K562 (cell line): ENCODE results near the gene DBNL. TPM values are rescaled to one million over a fixed set of nuclear protein-coding genes. Genes with fewer than 3 reads are reported as not detected.

ENCODE experiments used
- ATAC-seq: fragments of 200-7000 bp; cut with Tn5 transposase; 3 replicates; pipeline ENCODE4 v1.9.1; 2020; ENCODE audit warnings: moderate library complexity
- BruUV-seq: library from RNA; stranded (reverse); fragments of 400-500 nt; replicated peaks from 2 replicates; lab custom pipeline; 2021; lab: Mats Ljungman, UMichigan
- CTCF ChIA-PET: fragments of 300-600 bp; formaldehyde crosslinking; extraction: SDS; loops from one replicate; lab custom pipeline; 2021; ENCODE audit warnings: low intra/inter-chr PET ratio; lab: Yijun Ruan, JAX
- POLR2A ChIA-PET: fragments of 300-600, 350-650 bp; sonication (Branson Sonifier 250); formaldehyde crosslinking; extraction: SDS; loops from one replicate; lab custom pipeline; 2021; ENCODE audit warnings: antibody characterized with exemption, inconsistent platforms; lab: Yijun Ruan, JAX
- DNase-seq, 4 experiments: peaks; one replicate each; pipeline versions ENCODE4 v3.0.0 to v3.0.0-alpha.2; 2011 to 2018; ENCODE audit warnings: low spot score in 3 of 4, mixed read lengths in 3 of 4; ENCODE audit errors: extremely low read depth in 1 of 4
- FAIRE-seq: peaks from 2 replicates; lab custom pipeline; 2011; peaks lifted over from hg19 to GRCh38; lab: Jason Lieb, UNC
- H2AFZ ChIP-seq: 2 replicates; pipeline ENCODE4 v1.6.0; 2011; ENCODE audit warnings: low read depth, low read length, control low read depth, inconsistent platforms
- H3K27ac ChIP-seq: fragments of 200-600 bp; 3 replicates; pipeline ENCODE4 v1.8.0; 2011; ENCODE audit warnings: low read depth, mild to moderate bottlenecking, control low read depth, inconsistent platforms, low read length, moderate library complexity, mixed read lengths; ENCODE audit errors: extremely low read depth
- H3K27me3 ChIP-seq, 2 experiments: fragments of 300-600 bp in 1 of 2; 2 replicates in 1 of 2; 3 replicates in 1 of 2; pipeline versions ENCODE4 v1.6.0 to v1.8.0; 2011; ENCODE audit warnings: inconsistent platforms in 2 of 2, low read length in 2 of 2, mild to moderate bottlenecking in 1 of 2, mixed read lengths in 1 of 2, moderate library complexity in 1 of 2; ENCODE audit not compliant: control insufficient read depth in 2 of 2, insufficient read depth in 2 of 2
- H3K36me3 ChIP-seq: fragments of 300-600 bp; 3 replicates; pipeline ENCODE4 v1.8.0; 2011; ENCODE audit warnings: mild to moderate bottlenecking, low read length, inconsistent platforms; ENCODE audit not compliant: control insufficient read depth, insufficient read depth
- H3K4me1 ChIP-seq, 2 experiments: fragments of 200-600 bp in 1 of 2; replicated peaks in 1 of 2; 2 replicates in 1 of 2; 3 replicates in 1 of 2; pipeline versions ENCODE4 v1.5.1 to v1.8.0; 2011; ENCODE audit warnings: inconsistent platforms in 2 of 2, low read length in 2 of 2, mild to moderate bottlenecking in 1 of 2, mixed read lengths in 1 of 2, moderate library complexity in 1 of 2; ENCODE audit not compliant: control insufficient read depth in 2 of 2, insufficient read depth in 2 of 2
- H3K4me2 ChIP-seq: 2 replicates; pipeline ENCODE4 v1.6.1; 2011; ENCODE audit warnings: low read length, control low read depth, inconsistent platforms, mixed read lengths; ENCODE audit not compliant: insufficient read depth
- H3K4me3 ChIP-seq: fragments of 200-600 bp; sonication (generic), shearing (Covaris generic); 2 replicates; pipeline ENCODE4 v1.5.1; 2016; ENCODE audit warnings: control low read depth, inconsistent platforms
- H3K79me2 ChIP-seq: fragments of 200-600 bp; 3 replicates; pipeline ENCODE4 v1.8.0; 2011; ENCODE audit warnings: low read length, inconsistent platforms; ENCODE audit not compliant: control insufficient read depth, insufficient read depth
- H3K9ac ChIP-seq, 2 experiments: 2 replicates each; pipeline versions ENCODE4 v1.6.0 to v1.6.1; 2011; ENCODE audit warnings: low read depth in 2 of 2, low read length in 2 of 2, control low read depth in 1 of 2, inconsistent platforms in 1 of 2, mild to moderate bottlenecking in 1 of 2, mixed read lengths in 1 of 2; ENCODE audit not compliant: insufficient read depth in 1 of 2
- H3K9me1 ChIP-seq: one replicate; pipeline ENCODE4 v1.6.0; 2011; ENCODE audit warnings: inconsistent platforms, mild to moderate bottlenecking, low read length, moderate library complexity; ENCODE audit not compliant: control insufficient read depth, insufficient read depth
- H3K9me3 ChIP-seq: replicated peaks from 2 replicates; pipeline ENCODE4 v1.5.1; 2011; ENCODE audit warnings: low read depth, low read length, inconsistent platforms; ENCODE audit not compliant: control insufficient read depth, insufficient read depth
- H4K20me1 ChIP-seq: replicated peaks from 2 replicates; pipeline ENCODE4 v1.6.1; 2011; ENCODE audit warnings: low read length, inconsistent platforms, mixed read lengths; ENCODE audit not compliant: control insufficient read depth, insufficient read depth
- ETV5 ChIP-seq: sonication (generic); formaldehyde crosslinking; IDR thresholded peaks from 2 replicates; pipeline ENCODE4 v1.4.0; 2020; ENCODE audit warnings: low read depth, mild to moderate bottlenecking, missing genetic modification reagents
- KDM1A ChIP-seq, 2 experiments: fragments of 450-650 bp; IDR thresholded peaks; 2 replicates each; pipeline ENCODE4 v1.6.1; 2016; ENCODE audit warnings: mild to moderate bottlenecking in 2 of 2
- NBN ChIP-seq: fragments of 450-650 bp; IDR thresholded peaks from 2 replicates; pipeline ENCODE4 v1.6.1; 2016; ENCODE audit warnings: low read depth, mild to moderate bottlenecking
- POU5F1 ChIP-seq: fragments of 150-350 bp; IDR thresholded peaks from 2 replicates; pipeline ENCODE4 v1.6.1; 2014; ENCODE audit warnings: borderline replicate concordance, low read length, low read depth, mild to moderate bottlenecking; ENCODE audit not compliant: partially characterized antibody
- SNRNP70 ChIP-seq: fragments of 200-400 bp; formaldehyde crosslinking; optimal IDR thresholded peaks from 2 replicates; pipeline ENCODE3; 2017; ENCODE audit warnings: low read depth, low read length
- ZNF354B ChIP-seq: fragments of 250-450 bp; sonication (Bioruptor Pico); IDR thresholded peaks from 2 replicates; pipeline ENCODE4 v1.4.0; 2020
- ZNF707 ChIP-seq: fragments of 250-450 bp; sonication (Bioruptor Pico); conservative IDR thresholded peaks from 2 replicates; pipeline ENCODE4 v1.8.0; 2022; ENCODE audit warnings: inconsistent platforms, mild to moderate bottlenecking, moderate library complexity
- WGBS: fragments of 100-300 bp; shearing (Covaris generic); methylation state at CpG from one replicate; pipeline ENCODE4 v1.1.6; 2016; ENCODE audit warnings: low coverage, mixed read lengths; ENCODE audit not compliant: insufficient coverage; ENCODE audit errors: missing lambda C conversion rate; 5-methylcytosine and 5-hydroxymethylcytosine counted together
- in situ Hi-C: fragments of 300-500 bp; cut with MboI; formaldehyde crosslinking; loops from 4 replicates; pipeline ENCODE4 v1.15.0; 2018; ENCODE audit warnings: inconsistent platforms, mixed read lengths
- intact Hi-C: fragments of 100-400 bp; cut with micrococcal nuclease; formaldehyde crosslinking; loops from 2 replicates; pipeline ENCODE4 v1.14.2; 2022
- polyA plus RNA-seq, 8 experiments: library from polyadenylated mRNA; depleted of rRNA in 4 of 8; stranded (reverse) in 5 of 8; unstranded in 3 of 8; fragments of >200 nt; fragmentation: Nextera tagmentation in 2 of 8; fragmentation: Illumina TruSeq in 1 of 8; extraction: Ambion mirVana in 2 of 8; extraction: Trizol in 1 of 8; gene quantifications; 2 replicates each; pipeline versions ENCODE4 v1.2.1 to v1.2.3, GENCODE V29; 2011 to 2014; ENCODE audit warnings: inconsistent platforms in 1 of 8, missing spikeins in 1 of 8
- total RNA-seq, 7 experiments: library from RNA; depleted of rRNA in 6 of 7; stranded (reverse); fragments of >200 nt in 6 of 7; fragmentation: Illumina TruSeq in 2 of 7; extraction: Trizol in 2 of 7; gene quantifications; 2 replicates each; pipeline versions ENCODE4 v1.2.1 to v1.2.3, GENCODE V29; 2011 to 2021; ENCODE audit warnings: low replicate concordance in 1 of 7
- TF ChIP-seq, protein P1 (sequence below): fragments of 250-450 bp; sonication (Bioruptor Pico); IDR thresholded peaks from 2 replicates; pipeline ENCODE4 v1.5.0; 2021
- TF ChIP-seq, protein P2 (sequence below): fragments of 450-650 bp; IDR thresholded peaks from 2 replicates; pipeline ENCODE4 v1.7.1; 2018; ENCODE audit warnings: mild to moderate bottlenecking, low read depth; ENCODE audit not compliant: partially characterized antibody
- TF ChIP-seq, protein P3 (sequence below): fragments of 450-650 bp; IDR thresholded peaks from 2 replicates; pipeline ENCODE4 v1.7.0; 2016; ENCODE audit warnings: borderline replicate concordance

DBNL gene
- total and polyA plus RNA-seq, 9 of the 15 experiments (the other 6 are each of a cell fraction or from before 2014, with no cell fraction given) = 1.9 to 65.1 (median 38.9) TPM

DNA sequence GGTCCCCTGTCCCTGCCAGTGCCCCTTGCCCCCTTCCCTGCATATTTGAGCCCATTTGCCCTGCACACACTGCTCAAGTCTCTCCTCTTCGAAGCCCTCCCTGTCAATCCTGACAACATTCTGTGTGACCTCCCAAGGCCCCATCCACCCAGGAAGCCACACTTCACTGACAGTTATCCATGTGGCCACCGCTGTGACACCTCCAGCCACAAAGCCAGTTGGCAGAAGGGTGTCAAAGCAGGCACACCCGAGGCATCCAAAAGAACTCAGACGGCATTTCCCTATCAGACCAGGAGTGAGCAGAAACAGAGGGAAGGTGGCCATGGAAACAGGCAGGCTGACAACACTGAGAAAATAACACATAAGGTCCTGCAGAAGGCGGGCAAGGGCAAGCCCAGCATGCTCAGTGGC lies 33.2 kb downstream of the DBNL start:
- Histone ChIP-seq H3K27ac (no peak overlapping the region), H2AFZ (no peak overlapping the region), H3K9ac (no peak overlapping the region), H3K79me2 (no peaks in the 10 kb centered on the region), H3K9me1 (no peaks in the 10 kb centered on the region), H3K4me3 (no peak overlapping the region), H3K27me3 (no peaks in the 10 kb centered on the region), H3K4me1 (peaks cover 9 to 37% of the 10 kb centered on the region in 2 experiments; a peak in 4 of 5 replicates), H3K36me3 (peaks cover 33% of the 10 kb centered on the region; the same call in 2 of the 3 replicates), H3K4me2 (no peak overlapping the region), H3K9me3 (no peaks in the 10 kb centered on the region), H4K20me1 (peaks cover 24% of the 10 kb centered on the region)
- intact Hi-C loops = no loop called here
- POLR2A ChIA-PET = interaction anchor here (0.6 kb wide), 1 partner anchor 10 kb away, joined by 3 read pairs; no protein-coding TSS in a partner anchor
- no peak for TF ChIP-seq KDM1A (IDR thresholded peaks at IDR 0.05)
- no peak for TF ChIP-seq ZNF354B
- TF ChIP-seq, protein P1, sequence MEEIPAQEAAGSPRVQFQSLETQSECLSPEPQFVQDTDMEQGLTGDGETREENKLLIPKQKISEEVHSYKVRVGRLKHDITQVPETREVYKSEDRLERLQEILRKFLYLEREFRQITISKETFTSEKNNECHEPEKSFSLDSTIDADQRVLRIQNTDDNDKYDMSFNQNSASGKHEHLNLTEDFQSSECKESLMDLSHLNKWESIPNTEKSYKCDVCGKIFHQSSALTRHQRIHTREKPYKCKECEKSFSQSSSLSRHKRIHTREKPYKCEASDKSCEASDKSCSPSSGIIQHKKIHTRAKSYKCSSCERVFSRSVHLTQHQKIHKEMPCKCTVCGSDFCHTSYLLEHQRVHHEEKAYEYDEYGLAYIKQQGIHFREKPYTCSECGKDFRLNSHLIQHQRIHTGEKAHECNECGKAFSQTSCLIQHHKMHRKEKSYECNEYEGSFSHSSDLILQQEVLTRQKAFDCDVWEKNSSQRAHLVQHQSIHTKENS (CRISPR knock-in tag) = no peak
- in situ Hi-C loops = no loop called here
- no TSS peak for BruUV-seq
- no peak for ATAC-seq
- no peak for DNase-seq
- FAIRE-seq = no peak
- CTCF ChIA-PET = no interaction called here
- 81% methylated on average over 5 of the region's 5 CpGs for WGBS

DNA sequence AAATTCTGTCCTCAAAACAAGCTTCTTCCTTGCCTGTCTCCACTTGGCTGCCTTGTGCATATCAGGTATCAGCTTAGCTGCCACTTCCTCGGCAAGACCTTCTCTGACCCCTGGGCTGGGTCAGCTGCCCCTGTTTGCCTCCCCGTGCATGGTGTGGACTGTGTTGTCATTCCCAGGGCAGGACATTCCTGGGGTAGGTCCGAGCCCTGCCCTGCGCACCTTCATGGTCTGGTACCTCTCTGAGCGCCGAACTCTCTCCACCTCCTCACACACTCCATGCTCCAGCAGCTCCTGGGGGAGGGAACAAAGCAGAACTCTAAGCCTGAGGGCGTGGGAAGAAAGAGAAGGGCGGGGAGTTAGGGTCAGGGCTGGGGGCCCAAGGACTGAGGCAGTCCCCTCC lies 34.0 kb downstream of the DBNL start:
- 60% methylated on average over 4 of the region's 8 CpGs for WGBS
- H3K4me2 ChIP-seq = no peak overlapping the region
- H3K79me2 ChIP-seq = no peaks in the 10 kb centered on the region
- H3K27ac ChIP-seq = no peak overlapping the region
- no peak overlapping the region for H2AFZ ChIP-seq
- FAIRE-seq = no peak
- ChIA-PET CTCF (no interaction called here), POLR2A (interaction anchor here (0.6 to 0.8 kb wide), 3 partner anchors 10 to 24 kb away, joined by 3 to 4 read pairs (median 3); no protein-coding TSS in a partner anchor)
- H3K9ac ChIP-seq = no peak overlapping the region
- DNase-seq = no peak
- ATAC-seq = no peak
- H3K36me3 ChIP-seq = peaks cover 29% of the 10 kb centered on the region; the same call in 2 of the 3 replicates
- H3K9me3 ChIP-seq = no peaks in the 10 kb centered on the region
- BruUV-seq = no TSS peak
- peaks cover 24% of the 10 kb centered on the region for H4K20me1 ChIP-seq
- H3K9me1 ChIP-seq = no peaks in the 10 kb centered on the region
- H3K27me3 ChIP-seq = no peaks in the 10 kb centered on the region
- H3K4me1 ChIP-seq = peaks cover 9 to 39% of the 10 kb centered on the region in 2 experiments; a peak in 4 of 5 replicates
- intact Hi-C loops = no loop called here
- no peak overlapping the region for H3K4me3 ChIP-seq
- in situ Hi-C loops = no loop called here
- TF ChIP-seq, protein P2, sequence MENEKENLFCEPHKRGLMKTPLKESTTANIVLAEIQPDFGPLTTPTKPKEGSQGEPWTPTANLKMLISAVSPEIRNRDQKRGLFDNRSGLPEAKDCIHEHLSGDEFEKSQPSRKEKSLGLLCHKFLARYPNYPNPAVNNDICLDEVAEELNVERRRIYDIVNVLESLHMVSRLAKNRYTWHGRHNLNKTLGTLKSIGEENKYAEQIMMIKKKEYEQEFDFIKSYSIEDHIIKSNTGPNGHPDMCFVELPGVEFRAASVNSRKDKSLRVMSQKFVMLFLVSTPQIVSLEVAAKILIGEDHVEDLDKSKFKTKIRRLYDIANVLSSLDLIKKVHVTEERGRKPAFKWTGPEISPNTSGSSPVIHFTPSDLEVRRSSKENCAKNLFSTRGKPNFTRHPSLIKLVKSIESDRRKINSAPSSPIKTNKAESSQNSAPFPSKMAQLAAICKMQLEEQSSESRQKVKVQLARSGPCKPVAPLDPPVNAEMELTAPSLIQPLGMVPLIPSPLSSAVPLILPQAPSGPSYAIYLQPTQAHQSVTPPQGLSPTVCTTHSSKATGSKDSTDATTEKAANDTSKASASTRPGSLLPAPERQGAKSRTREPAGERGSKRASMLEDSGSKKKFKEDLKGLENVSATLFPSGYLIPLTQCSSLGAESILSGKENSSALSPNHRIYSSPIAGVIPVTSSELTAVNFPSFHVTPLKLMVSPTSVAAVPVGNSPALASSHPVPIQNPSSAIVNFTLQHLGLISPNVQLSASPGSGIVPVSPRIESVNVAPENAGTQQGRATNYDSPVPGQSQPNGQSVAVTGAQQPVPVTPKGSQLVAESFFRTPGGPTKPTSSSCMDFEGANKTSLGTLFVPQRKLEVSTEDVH = no peak
- TF ChIP-seq, protein P3, sequence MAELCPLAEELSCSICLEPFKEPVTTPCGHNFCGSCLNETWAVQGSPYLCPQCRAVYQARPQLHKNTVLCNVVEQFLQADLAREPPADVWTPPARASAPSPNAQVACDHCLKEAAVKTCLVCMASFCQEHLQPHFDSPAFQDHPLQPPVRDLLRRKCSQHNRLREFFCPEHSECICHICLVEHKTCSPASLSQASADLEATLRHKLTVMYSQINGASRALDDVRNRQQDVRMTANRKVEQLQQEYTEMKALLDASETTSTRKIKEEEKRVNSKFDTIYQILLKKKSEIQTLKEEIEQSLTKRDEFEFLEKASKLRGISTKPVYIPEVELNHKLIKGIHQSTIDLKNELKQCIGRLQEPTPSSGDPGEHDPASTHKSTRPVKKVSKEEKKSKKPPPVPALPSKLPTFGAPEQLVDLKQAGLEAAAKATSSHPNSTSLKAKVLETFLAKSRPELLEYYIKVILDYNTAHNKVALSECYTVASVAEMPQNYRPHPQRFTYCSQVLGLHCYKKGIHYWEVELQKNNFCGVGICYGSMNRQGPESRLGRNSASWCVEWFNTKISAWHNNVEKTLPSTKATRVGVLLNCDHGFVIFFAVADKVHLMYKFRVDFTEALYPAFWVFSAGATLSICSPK = no peak
- no peak for TF ChIP-seq SNRNP70
- TF ChIP-seq ETV5 (CRISPR knock-in tag) = no peak
- TF ChIP-seq POU5F1 = no peak
- no peak for TF ChIP-seq ZNF707 (CRISPR knock-in tag)
- TF ChIP-seq NBN = no peak
